Skin epidermis (tissue), 12 donors: ENCODE measurements around the gene PPIAL4G.
"Not testable (repeated sequence)": the region's sequence is repeated elsewhere in the genome, so short reads cannot be mapped to it uniquely, and the experiment has no call there.

Experiments
- H3K27ac ChIP-seq, 21 experiments: fragments of 200-600 bp; sonication (generic) in 11 of 21; one replicate each; pipeline ENCODE4 v1.5.0; 2020; ENCODE audit warnings: mild to moderate bottlenecking in 3 of 21, inconsistent platforms in 2 of 21, moderate library complexity in 2 of 21
- H3K4me3 ChIP-seq, 7 experiments: fragments of 200-600 bp; sonication (generic) in 2 of 7; one replicate each; pipeline ENCODE4 v1.5.0; 2020; ENCODE audit warnings: inconsistent platforms in 2 of 7, mild to moderate bottlenecking in 2 of 7, moderate library complexity in 1 of 7

Gene PPIAL4G

GRCh38 chr1:148483029-148483428, at the start of gene PPIAL4G:
TSS of gene PPIAL4G (minus strand) at chr1:148483302. CDS start at chr1:148483252, 50 bp downstream.
- not testable (repeated sequence) for H3K4me3 ChIP-seq, H3K27ac ChIP-seq

- not testable (repeated sequence) for H3K4me3 ChIP-seq, H3K27ac ChIP-seq
These were observed 49.1 kb upstream of the PPIAL4G start for GRCh38 chr1:148532158-148532557.

GRCh38 chr1:148529101-148529567, 46.0 kb upstream of the PPIAL4G start:
- peak overlapping the region; percentile 7 to 37 (median 21) for H3K4me3 ChIP-seq
- H3K27ac ChIP-seq, result peak overlapping the region in 3 of 21 experiments; percentile 39 to 58 (median 42)

GRCh38 chr1:148528591-148528990, 45.5 kb upstream of the PPIAL4G start:
- peak overlapping the region; percentile 7 to 37 (median 21) for H3K4me3 ChIP-seq
- H3K27ac ChIP-seq, result peak overlapping the region in 2 of 21 experiments; percentile 39 to 58

- not testable (repeated sequence) for H3K4me3 ChIP-seq, H3K27ac ChIP-seq
These were observed 43.5 kb upstream of the PPIAL4G start for GRCh38 chr1:148526587-148526986.

- Histone ChIP-seq H3K27ac (peak overlapping the region in 5 of 21 experiments; percentile 54 to 75 (median 70)), H3K4me3 (peak overlapping the region in 4 of 7 experiments; percentile 25 to 36 (median 29))
These were observed 40.4 kb upstream of the PPIAL4G start for GRCh38 chr1:148523205-148524144.

- peak overlapping the region; percentile 21 to 36 (median 25) for H3K4me3 ChIP-seq
- H3K27ac ChIP-seq, result peak overlapping the region in 20 of 21 experiments; percentile 22 to 83 (median 70)
These were observed 39.6 kb upstream of the PPIAL4G start for GRCh38 chr1:148522561-148523204.

- Histone ChIP-seq H3K27ac (peak overlapping the region in 18 of 21 experiments; percentile 28 to 83 (median 70)), H3K4me3 (peak overlapping the region in 5 of 7 experiments; percentile 13 to 34 (median 25))
These were observed 39.0 kb upstream of the PPIAL4G start for GRCh38 chr1:148522072-148522471.

GRCh38 chr1:148514310-148514709, 31.2 kb upstream of the PPIAL4G start:
- not testable (repeated sequence) for H3K4me3 ChIP-seq
- peak overlapping the region in 2 of 21 experiments; percentile 50 to 72 for H3K27ac ChIP-seq

- H3K27ac ChIP-seq, H3K4me3 ChIP-seq: not testable (repeated sequence)
These were observed 29.6 kb upstream of the PPIAL4G start for GRCh38 chr1:148512571-148513184.

- H3K4me3 ChIP-seq, H3K27ac ChIP-seq: not testable (repeated sequence)
These were observed 10.8 kb upstream of the PPIAL4G start for GRCh38 chr1:148493933-148494332.

- peak overlapping the region in 1 of 21 experiments; percentile 50 for H3K27ac ChIP-seq
- not testable (repeated sequence) for H3K4me3 ChIP-seq
These were observed 2.0 kb downstream of the PPIAL4G start for GRCh38 chr1:148481134-148481533.

- H3K4me3 ChIP-seq, result peak overlapping the region; percentile 53 to 81 (median 68)
- H3K27ac ChIP-seq, result peak overlapping the region in 11 of 21 experiments; percentile 78 to 96 (median 86)
These were observed 23.4 kb downstream of the PPIAL4G start for GRCh38 chr1:148459694-148460093.

- peak overlapping the region; percentile 69 to 96 (median 87) for H3K27ac ChIP-seq
- peak overlapping the region; percentile 53 to 81 (median 68) for H3K4me3 ChIP-seq
These were observed 24.1 kb downstream of the PPIAL4G start for GRCh38 chr1:148458901-148459581.

GRCh38 chr1:148458398-148458797, 24.7 kb downstream of the PPIAL4G start:
- peak overlapping the region; percentile 53 to 81 (median 68) for H3K4me3 ChIP-seq
- peak overlapping the region in 16 of 21 experiments; percentile 78 to 96 (median 87) for H3K27ac ChIP-seq

GRCh38 chr1:148452845-148453244, 30.3 kb downstream of the PPIAL4G start:
- H3K4me3 ChIP-seq, H3K27ac ChIP-seq: not testable (repeated sequence)

GRCh38 chr1:148439654-148440325, 43.3 kb downstream of the PPIAL4G start:
- H3K27ac ChIP-seq, H3K4me3 ChIP-seq: not testable (repeated sequence)

GRCh38 chr1:148435406-148435805, 47.7 kb downstream of the PPIAL4G start:
- Histone ChIP-seq H3K4me3 (no peak overlapping the region), H3K27ac (no peak overlapping the region)

GRCh38 chr1:148434832-148435231, 48.3 kb downstream of the PPIAL4G start:
- Histone ChIP-seq H3K4me3 (no peak overlapping the region), H3K27ac (no peak overlapping the region)
